Subcutaneous abdominal adipose tissue (tissue), 5 donors: ENCODE results near the gene GNA15.
"Not testable (repeated sequence)": the region's sequence is repeated elsewhere in the genome, so short reads cannot be mapped to it uniquely, and the experiment has no call there.

Source experiments
- H3K27ac ChIP-seq: one replicate; pipeline ENCODE4 v1.7.0; 2013; ENCODE audit warnings: low read depth, mild to moderate bottlenecking, inconsistent platforms, low read length, moderate library complexity
- H3K27me3 ChIP-seq, 5 donors: one replicate each; pipeline ENCODE4 v1.7.0; 2013; ENCODE audit warnings: low read length in 5 of 5, inconsistent platforms in 1 of 5; ENCODE audit not compliant: control insufficient read depth in 5 of 5, insufficient read depth in 4 of 5
- H3K36me3 ChIP-seq, 5 donors: one replicate each; pipeline ENCODE4 v1.7.0; 2013; ENCODE audit warnings: low read length in 5 of 5; ENCODE audit not compliant: control insufficient read depth in 5 of 5, insufficient read depth in 5 of 5
- H3K4me1 ChIP-seq, 5 donors: one replicate each; pipeline ENCODE4 v1.7.0; 2013; ENCODE audit warnings: low read length in 5 of 5, mild to moderate bottlenecking in 3 of 5, moderate library complexity in 1 of 5; ENCODE audit not compliant: control insufficient read depth in 5 of 5, insufficient read depth in 5 of 5
- H3K4me3 ChIP-seq, 5 donors: one replicate each; pipeline ENCODE4 v1.7.0; 2013; ENCODE audit warnings: low read length in 5 of 5, low read depth in 1 of 5
- H3K9ac ChIP-seq, 5 donors: one replicate each; pipeline ENCODE4 v1.7.0; 2013; ENCODE audit warnings: low read length in 5 of 5, mild to moderate bottlenecking in 4 of 5, moderate library complexity in 3 of 5
- H3K9me3 ChIP-seq, 5 donors: one replicate each; pipeline ENCODE4 v1.7.0; 2013; ENCODE audit warnings: low read length in 5 of 5; ENCODE audit not compliant: control insufficient read depth in 5 of 5
- donor health status: healthy.
- donor health status: healthy.
- donor health status: healthy.
- donor health status: healthy.
- donor health status: healthy.

GNA15 gene

GRCh38 chr19:3190921-3191805, 55.3 kb downstream of the GNA15 start:
- H3K36me3 ChIP-seq = peaks cover 0 to 23% (median 13%) of the 10 kb centered on the region in 5 donors
- H3K4me1 ChIP-seq = peaks cover 9 to 26% (median 23%) of the 10 kb centered on the region in 5 donors
- no peak overlapping the region for H3K9ac ChIP-seq
- H3K4me3 ChIP-seq = no peak overlapping the region
- no peaks in the 10 kb centered on the region for H3K9me3 ChIP-seq
- H3K27me3 ChIP-seq = no peaks in the 10 kb centered on the region
- H3K27ac ChIP-seq = no peak overlapping the region

- H3K9ac ChIP-seq, H3K27me3 ChIP-seq, H3K27ac ChIP-seq, H3K4me3 ChIP-seq, H3K9me3 ChIP-seq: not testable (repeated sequence)
- Histone ChIP-seq H3K36me3 (peaks cover 0 to 28% (median 19%) of the 10 kb centered on the region in 5 donors), H3K4me1 (peaks cover 6 to 20% (median 17%) of the 10 kb centered on the region in 5 donors)
Observed at GRCh38 chr19:3191806-3192104, 55.9 kb downstream of the GNA15 start.

- Histone ChIP-seq H3K9me3 (no peaks in the 10 kb centered on the region), H3K27ac (no peak overlapping the region), H3K9ac (no peak overlapping the region), H3K4me3 (no peak overlapping the region), H3K36me3 (peaks cover 0 to 31% (median 21%) of the 10 kb centered on the region in 5 donors), H3K4me1 (peaks cover 1 to 15% (median 12%) of the 10 kb centered on the region in 5 donors), H3K27me3 (no peaks in the 10 kb centered on the region)
Observed at GRCh38 chr19:3192228-3192635, 56.4 kb downstream of the GNA15 start.

- H3K36me3 ChIP-seq = peaks cover 0 to 31% (median 21%) of the 10 kb centered on the region in 5 donors
Observed at GRCh38 chr19:3192684-3193083, 56.9 kb downstream of the GNA15 start.

GRCh38 chr19:3193256-3194105, 57.6 kb downstream of the GNA15 start:
- Histone ChIP-seq H3K9ac (no peak overlapping the region), H3K4me3 (no peak overlapping the region), H3K27ac (no peak overlapping the region), H3K27me3 (no peaks in the 10 kb centered on the region), H3K36me3 (peaks cover 0 to 31% (median 21%) of the 10 kb centered on the region in 5 donors), H3K4me1 (peaks cover 0 to 4% (median 2%) of the 10 kb centered on the region in 5 donors), H3K9me3 (no peaks in the 10 kb centered on the region)

More at GRCh38 chr19:3192684-3193083, 56.9 kb downstream of the GNA15 start:
- H3K4me3 ChIP-seq = no peak overlapping the region
- no peak overlapping the region for H3K27ac ChIP-seq
- no peaks in the 10 kb centered on the region for H3K9me3 ChIP-seq
- H3K27me3 ChIP-seq = no peaks in the 10 kb centered on the region
- no peak overlapping the region for H3K9ac ChIP-seq
- H3K4me1 ChIP-seq = peaks cover 0 to 10% (median 8%) of the 10 kb centered on the region in 5 donors

DNA sequence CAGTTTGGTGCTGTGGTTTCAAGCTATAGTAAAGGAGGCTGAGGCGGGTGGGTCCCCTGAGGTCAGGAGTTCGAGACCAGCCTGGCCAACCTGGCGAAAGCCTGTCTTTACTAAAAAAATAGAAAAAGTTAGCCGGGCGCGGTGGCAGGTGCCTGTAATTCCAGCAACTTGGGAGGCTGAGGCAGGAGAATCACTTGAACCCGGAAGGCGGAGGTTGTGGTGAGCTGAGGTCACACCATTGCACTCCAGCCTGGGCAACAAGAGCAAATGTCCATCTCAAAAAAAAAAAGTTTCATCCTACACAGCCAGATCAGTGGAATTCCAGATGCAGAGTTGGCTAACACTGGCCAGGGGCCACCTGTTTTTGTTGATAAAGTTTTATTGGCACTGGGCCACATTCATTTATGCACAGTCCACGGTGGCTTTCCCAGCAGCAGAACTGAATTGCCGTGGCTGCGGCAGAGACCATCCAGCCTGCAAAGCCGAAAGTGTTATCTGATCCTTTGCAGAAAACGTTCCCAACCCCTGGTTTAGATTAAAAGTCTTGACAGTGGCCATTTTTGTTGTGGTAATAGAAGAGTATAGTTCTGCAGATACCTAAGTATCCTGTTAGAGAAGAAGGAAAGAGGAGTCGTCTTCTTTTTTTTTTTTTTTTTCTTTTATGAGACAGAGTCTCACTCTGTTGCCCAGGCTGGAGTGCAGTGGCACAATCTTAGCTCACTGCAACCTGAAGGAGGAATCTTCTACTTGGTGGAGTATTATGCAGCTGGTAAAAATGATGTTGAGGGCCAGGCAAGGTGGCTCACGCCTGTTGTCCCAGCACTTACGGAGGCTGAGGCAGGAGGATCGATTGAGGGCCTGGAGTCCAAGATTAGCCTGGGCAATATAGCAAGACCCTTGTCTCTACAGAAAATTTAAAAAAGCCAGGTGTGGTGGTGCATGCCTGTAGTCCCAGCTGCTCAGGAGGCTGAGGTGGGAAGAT, 58.6 kb downstream of the GNA15 start:
- no peaks in the 10 kb centered on the region for H3K9me3 ChIP-seq
- H3K9ac ChIP-seq = no peak overlapping the region
- H3K36me3 ChIP-seq = peaks cover 0 to 35% (median 29%) of the 10 kb centered on the region in 5 donors
- H3K27ac ChIP-seq = no peak overlapping the region
- H3K27me3 ChIP-seq = no peaks in the 10 kb centered on the region
- H3K4me1 ChIP-seq = peaks cover 0 to 4% (median under 1%) of the 10 kb centered on the region in 5 donors
- no peak overlapping the region for H3K4me3 ChIP-seq

- Histone ChIP-seq H3K27ac (no peak overlapping the region), H3K9me3 (no peaks in the 10 kb centered on the region), H3K9ac (no peak overlapping the region), H3K27me3 (no peaks in the 10 kb centered on the region), H3K4me1 (peaks cover 0 to 4% (median 0%) of the 10 kb centered on the region in 5 donors), H3K4me3 (no peak overlapping the region), H3K36me3 (peaks cover 0 to 42% (median 29%) of the 10 kb centered on the region in 5 donors)
Observed at GRCh38 chr19:3196064-3196932, 60.5 kb downstream of the GNA15 start.

DNA sequence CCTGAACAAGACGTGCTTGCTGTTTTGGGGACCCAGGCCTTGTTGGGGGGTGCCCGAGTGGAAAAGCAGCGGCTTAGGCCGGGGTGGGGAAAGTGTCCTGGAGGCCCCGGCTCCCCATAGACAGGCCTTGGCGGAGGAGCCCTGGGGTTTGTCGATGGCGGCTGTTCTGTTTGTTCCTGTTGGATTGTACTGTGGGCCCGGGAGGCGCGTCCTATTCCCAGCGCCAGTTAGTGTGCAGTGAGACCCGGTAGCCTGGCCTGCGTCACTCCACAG, 61.0 kb downstream of the GNA15 start:
- Histone ChIP-seq H3K9ac (no peak overlapping the region), H3K4me3 (no peak overlapping the region), H3K4me1 (peaks cover 0 to 4% (median 0%) of the 10 kb centered on the region in 5 donors), H3K27me3 (no peaks in the 10 kb centered on the region), H3K36me3 (peaks cover 0 to 45% (median 31%) of the 10 kb centered on the region in 5 donors), H3K9me3 (no peaks in the 10 kb centered on the region), H3K27ac (no peak overlapping the region)
